Testis (tissue), 3 donors: ENCODE data around the gene SEC22A. TPM values are rescaled to one million over a fixed set of nuclear protein-coding genes. Genes with fewer than 3 reads are reported as not detected.

Source experiments
- DNase-seq: peaks from one replicate; pipeline ENCODE4 v3.0.0-alpha.2; 2019
- H3K27ac ChIP-seq, 2 donors: fragments of 200-600 bp; sonication (generic); one replicate each; pipeline ENCODE4 v1.5.1; 2019
- H3K27me3 ChIP-seq: fragments of 200-600 bp; sonication (generic); one replicate; pipeline ENCODE4 v1.5.1; 2019
- H3K36me3 ChIP-seq: fragments of 200-600 bp; sonication (generic); one replicate; pipeline ENCODE4 v1.5.1; 2017; ENCODE audit warnings: low read depth; ENCODE audit errors: missing control alignments
- H3K4me1 ChIP-seq: fragments of 200-600 bp; sonication (generic); one replicate; pipeline ENCODE4 v1.5.1; 2019
- H3K4me3 ChIP-seq, 2 donors: fragments of 200-600 bp; sonication (generic); one replicate each; pipeline ENCODE4 v1.5.1; 2017 to 2019
- H3K9me3 ChIP-seq: fragments of 200-600 bp; sonication (generic); one replicate; pipeline ENCODE4 v1.5.1; 2017
- CTCF ChIP-seq, 3 experiments: fragments of 450-650 bp in 2 of 3; fragments of 200-600 bp in 1 of 3; sonication (generic) in 1 of 3; IDR thresholded peaks; one replicate each; pipeline ENCODE4 v1.5.1; 2016 to 2019; ENCODE audit warnings: antibody characterized with exemption in 3 of 3, mild to moderate bottlenecking in 2 of 3, moderate library complexity in 1 of 3
- POLR2A ChIP-seq: fragments of 450-650 bp; IDR thresholded peaks from one replicate; pipeline ENCODE4 v1.6.1; 2017; ENCODE audit warnings: antibody characterized with exemption, mild to moderate bottlenecking, moderate library complexity
- WGBS, 2 donors: methylation state at CpG; one replicate each; pipeline ENCODE4 v1.1.5; 2018; 5-methylcytosine and 5-hydroxymethylcytosine counted together
- intact Hi-C: fragments of 100-400 bp; cut with DNase I; formaldehyde crosslinking; loops from one replicate; pipeline ENCODE4 v1.15.1; 2023; ENCODE audit warnings: low total_unique reads
- polyA plus RNA-seq: library from polyadenylated mRNA; stranded (reverse); fragments of 350-450 nt; fragmentation: Illumina TruSeq; extraction: RNeasy Lipid Tissue Mini Kit (QIAGEN cat#74804); gene quantifications from one replicate; pipeline ENCODE4 v1.2.3, GENCODE V29; 2014; ENCODE audit warnings: low read depth, low replicate concordance; ENCODE audit not compliant: insufficient read depth
- total RNA-seq, 2 donors: library from RNA; depleted of rRNA; stranded (reverse); fragments of >200 nt; gene quantifications; one replicate each; pipeline ENCODE4 v1.2.3, GENCODE V29; 2016

The SEC22A gene
- total and polyA plus RNA-seq, 3 donors from 2014 or later, result 52.0 to 59.6 (median 58.8) TPM

GRCh38 chr3:123285931-123286307, 84.2 kb downstream of the SEC22A start:
- no peak for DNase-seq
- Histone ChIP-seq H3K27ac (no peak overlapping the region), H3K4me1 (no peaks in the 10 kb centered on the region), H3K27me3 (no peaks in the 10 kb centered on the region), H3K36me3 (no peaks in the 10 kb centered on the region), H3K4me3 (no peak overlapping the region), H3K9me3 (no peaks in the 10 kb centered on the region)
- 50 to 78% methylated on average over 2 to 4 of the region's 4 CpGs for WGBS, 2 donors
- TF ChIP-seq CTCF (IDR thresholded peaks at IDR 0.05) (no peak), POLR2A (no peak)
- intact Hi-C loops, result no loop called here

- intact Hi-C loops, result no loop called here
- Histone ChIP-seq H3K4me3 (no peak overlapping the region), H3K36me3 (no peaks in the 10 kb centered on the region), H3K4me1 (no peaks in the 10 kb centered on the region), H3K27ac (no peak overlapping the region), H3K9me3 (no peaks in the 10 kb centered on the region), H3K27me3 (no peaks in the 10 kb centered on the region)
- TF ChIP-seq CTCF (IDR thresholded peaks at IDR 0.05) (peak in 1 of 3 experiments; percentile 61), POLR2A (no peak)
- peak; percentile 67 for DNase-seq
- 84% methylated on average over 14 to 16 of the region's 16 CpGs for WGBS, 2 donors
Measured at GRCh38 chr3:123286308-123287023, 84.7 kb downstream of the SEC22A start.

GRCh38 chr3:123287051-123287961, 85.6 kb downstream of the SEC22A start:
- Histone ChIP-seq H3K27me3 (no peaks in the 10 kb centered on the region), H3K27ac (no peak overlapping the region), H3K9me3 (no peaks in the 10 kb centered on the region), H3K36me3 (no peaks in the 10 kb centered on the region), H3K4me3 (no peak overlapping the region), H3K4me1 (no peaks in the 10 kb centered on the region)
- 87 to 90% methylated on average over 14 of the region's 14 CpGs for WGBS, 2 donors
- DNase-seq, result no peak
- intact Hi-C loops, result no loop called here
- TF ChIP-seq POLR2A, result no peak
- TF ChIP-seq CTCF (IDR thresholded peaks at IDR 0.05), result no peak

- Histone ChIP-seq H3K36me3 (no peaks in the 10 kb centered on the region), H3K27ac (no peak overlapping the region)
Measured at GRCh38 chr3:123287962-123288302, 86.2 kb downstream of the SEC22A start.

More at GRCh38 chr3:123287962-123288302, 86.2 kb downstream of the SEC22A start:
- no peak for DNase-seq
- WGBS, 2 donors, result 78 to 82% methylated on average over 6 of the region's 6 CpGs
- no peaks in the 10 kb centered on the region for H3K9me3 ChIP-seq
- H3K4me1 ChIP-seq, result no peaks in the 10 kb centered on the region
- H3K4me3 ChIP-seq, result no peak overlapping the region
- H3K27me3 ChIP-seq, result no peaks in the 10 kb centered on the region
- TF ChIP-seq POLR2A, result no peak
- TF ChIP-seq CTCF (IDR thresholded peaks at IDR 0.05), result no peak
- intact Hi-C loops, result no loop called here
